ENCODE measurements around the gene THOP1.
A peak's percentile ranks its signal among the peaks of the same experiment; 100 is the strongest.

The THOP1 gene

GRCh38 chr19:2785244-2785997 is at the start of gene THOP1:
Gene THOP1 (plus strand): TSS chr19:2785503. CDS start chr19:2785663, 160 bp downstream.
- FAIRE-seq = peak; percentile 20
- DNase-seq (ENCODE audit: insufficient read length, low spot score) = peak; percentile 98

DNA sequence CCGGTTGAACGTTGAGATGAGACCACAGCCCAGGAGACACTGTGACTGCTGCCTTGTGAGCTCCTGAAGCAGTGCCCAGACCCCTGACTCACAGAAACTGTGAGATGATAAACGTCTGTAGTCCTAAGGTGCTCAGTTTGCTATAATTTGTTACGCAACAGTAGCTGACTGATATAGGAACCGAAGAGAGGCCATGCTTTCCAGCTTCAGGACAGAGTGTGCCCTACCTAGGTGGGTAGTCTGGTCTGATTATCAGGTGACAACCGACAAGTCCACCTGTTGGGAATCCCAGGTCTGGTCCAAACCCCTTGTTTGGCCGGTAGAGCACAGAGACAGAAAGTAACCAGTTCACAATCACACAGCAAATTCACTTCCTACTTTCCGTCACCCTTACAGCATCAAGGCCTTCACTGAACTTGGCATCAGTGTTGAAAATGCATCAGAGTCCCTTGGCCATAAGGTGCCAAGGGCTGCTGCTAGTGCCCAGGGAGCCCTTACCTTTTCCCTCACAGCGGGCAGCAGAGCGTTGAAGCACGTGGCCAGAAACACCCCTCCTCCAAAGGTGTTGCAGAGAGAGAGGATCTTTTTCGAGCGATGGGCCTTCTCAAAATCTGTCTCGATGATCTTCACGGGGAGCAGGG is 48.6 kb upstream of the THOP1 start:
- FAIRE-seq (no peak), DNase-seq (ENCODE audit: insufficient read length, low spot score) (no peak)

DNA sequence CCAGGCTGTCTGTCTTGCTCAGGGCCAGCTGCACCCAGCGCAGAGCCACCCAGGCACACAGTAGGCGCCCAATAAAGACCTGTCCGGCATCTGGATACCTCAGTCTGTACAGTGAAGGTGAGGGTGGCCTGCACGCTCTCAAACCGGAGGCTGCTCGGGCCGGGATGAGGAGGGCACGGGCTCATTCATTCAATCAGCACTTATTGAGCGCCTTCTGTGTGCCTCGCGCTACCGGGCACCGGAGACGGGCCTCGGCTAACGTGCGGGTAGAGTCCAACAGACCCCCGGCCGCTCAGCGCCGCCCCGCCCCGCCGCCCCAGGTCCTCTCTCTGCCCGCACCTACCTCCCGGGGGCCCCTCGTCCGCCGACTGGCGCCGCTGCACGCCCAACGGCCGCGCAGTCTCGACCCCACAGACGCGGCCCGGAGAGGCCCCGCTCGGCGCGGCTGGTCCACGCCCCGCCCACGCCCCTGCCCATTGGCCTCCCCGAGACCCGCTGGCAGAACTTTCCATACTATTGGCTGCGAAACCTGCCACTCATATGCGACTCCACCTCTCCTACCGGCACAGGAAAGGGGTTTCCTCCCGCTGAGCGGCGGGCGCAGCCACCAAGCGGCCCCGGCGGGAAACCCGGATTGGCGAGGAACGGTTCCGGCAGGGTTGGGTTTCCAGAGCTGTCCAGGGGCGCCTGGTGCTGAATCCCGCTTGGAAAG is 45.5 kb upstream of the THOP1 start, which contains the start of gene SLC39A3:
TSS of gene SLC39A3 (minus strand) at position 416 of the 712 bp plus-strand sequence. CDS start 2,760 bp downstream, outside the sequence.
- peak; percentile 69 for FAIRE-seq
- peak; percentile 99 for DNase-seq (ENCODE audit: insufficient read length, low spot score)

GRCh38 chr19:2740314-2740656 is 45.0 kb upstream of the THOP1 start:
- FAIRE-seq (no peak), DNase-seq (ENCODE audit: insufficient read length, low spot score) (no peak)

DNA sequence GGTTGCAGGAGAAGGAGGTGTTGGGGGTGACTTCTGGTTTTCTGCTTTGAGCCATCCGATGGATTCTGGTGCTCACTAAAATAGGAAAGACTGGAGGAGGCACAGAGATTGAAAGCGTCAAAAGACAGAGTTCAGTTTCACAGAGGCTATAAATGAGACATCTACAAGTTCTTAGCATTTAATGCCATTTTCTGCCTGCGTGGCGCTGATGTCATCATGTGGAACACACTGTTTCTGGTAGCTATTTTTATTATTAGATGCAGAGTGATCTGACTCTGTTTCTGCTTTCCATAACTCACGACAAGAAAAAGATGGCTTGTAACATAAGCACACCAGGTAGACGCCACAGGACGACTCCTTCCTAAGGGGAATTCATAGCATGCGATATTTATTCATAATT is 42.2 kb upstream of the THOP1 start:
- FAIRE-seq (no peak), DNase-seq (ENCODE audit: insufficient read length, low spot score) (no peak)

DNA sequence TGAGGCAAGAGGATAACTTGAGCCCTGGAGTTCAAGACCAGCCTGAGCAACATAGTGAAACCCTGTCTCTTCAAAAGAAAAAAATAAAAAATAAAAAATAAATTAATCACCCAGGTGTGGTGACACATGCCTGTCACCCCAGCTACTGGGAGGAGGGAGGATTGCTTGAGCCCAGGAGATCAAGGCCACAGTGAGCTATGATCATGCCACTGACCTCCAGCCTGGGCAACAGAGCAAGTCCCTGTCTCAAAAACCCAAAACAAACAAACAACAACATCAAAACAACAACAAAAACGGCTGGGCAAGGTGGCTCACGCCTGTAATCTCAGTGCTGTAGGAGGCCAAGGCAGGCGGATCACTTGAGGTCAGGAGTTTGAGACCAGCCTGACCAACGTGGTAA is 41.2 kb upstream of the THOP1 start:
- DNase-seq (ENCODE audit: insufficient read length, low spot score) (no peak), FAIRE-seq (no peak)

DNA sequence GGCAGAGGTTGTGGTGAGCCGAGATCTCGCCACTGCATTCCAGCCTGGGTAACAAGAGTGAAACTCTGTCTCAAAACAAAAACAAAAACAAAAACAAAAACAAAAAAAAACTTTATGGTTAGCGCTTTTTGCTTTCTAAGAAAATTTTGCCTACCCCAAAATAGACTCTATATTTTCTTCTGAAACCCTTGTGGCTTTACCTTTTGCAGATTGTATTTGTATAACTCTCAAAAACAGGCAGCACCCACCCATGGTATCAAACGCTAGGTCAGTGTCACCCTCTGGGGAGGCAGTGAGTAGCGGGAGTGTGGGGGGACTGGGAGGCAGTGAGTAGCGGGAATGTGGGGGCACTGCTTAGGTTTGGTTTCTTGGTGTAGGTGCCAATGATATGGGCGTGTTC is 38.0 kb upstream of the THOP1 start:
- DNase-seq (ENCODE audit: insufficient read length, low spot score) (no peak), FAIRE-seq (no peak)

GRCh38 chr19:2750808-2751437 is 34.4 kb upstream of the THOP1 start:
- DNase-seq (ENCODE audit: insufficient read length, low spot score) (no peak), FAIRE-seq (no peak)

- FAIRE-seq (no peak), DNase-seq (ENCODE audit: insufficient read length, low spot score) (no peak)
These were observed 33.9 kb upstream of the THOP1 start for GRCh38 chr19:2751438-2751830.

DNA sequence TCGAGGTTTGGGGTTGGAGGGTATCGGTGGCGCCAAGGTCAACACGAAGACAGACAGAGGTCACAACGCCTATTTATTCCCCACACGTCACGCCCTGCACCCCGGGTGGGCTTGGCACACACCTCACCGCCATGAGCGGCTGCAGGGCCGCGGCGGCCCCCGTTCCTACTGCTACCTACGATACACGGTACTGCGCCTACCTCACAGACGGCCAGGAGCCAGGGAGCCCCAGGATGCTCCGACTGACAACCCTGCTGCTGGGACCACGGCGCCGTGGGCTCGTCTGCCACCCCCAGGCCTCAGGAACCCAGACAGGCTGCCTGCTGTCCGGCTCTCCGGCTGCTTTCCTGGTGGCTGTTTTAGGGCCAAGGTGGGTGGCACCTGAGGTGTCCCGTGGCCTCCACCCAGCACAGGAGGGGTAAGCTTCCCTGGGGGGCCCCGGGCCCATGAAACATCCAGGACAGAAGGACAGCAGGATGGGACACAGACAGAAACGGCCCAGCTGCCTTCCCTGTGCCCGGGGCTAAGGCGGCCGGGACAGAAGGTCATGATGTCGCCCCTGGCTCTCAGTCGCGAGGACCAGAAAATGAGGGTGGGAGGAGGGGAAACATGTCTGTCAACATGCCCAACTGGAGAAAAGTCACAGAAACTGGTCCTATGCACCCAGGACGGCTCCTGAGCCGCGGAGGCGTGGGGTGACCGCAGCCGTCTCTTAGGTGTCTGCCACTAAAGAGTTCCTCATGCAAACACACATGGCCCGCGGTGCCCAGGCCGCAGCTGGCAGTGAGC is 30.4 kb upstream of the THOP1 start:
- FAIRE-seq (no peak), DNase-seq (ENCODE audit: insufficient read length, low spot score) (no peak)

GRCh38 chr19:2755448-2755705 is 29.9 kb upstream of the THOP1 start:
- DNase-seq (ENCODE audit: insufficient read length, low spot score) = no peak
- FAIRE-seq = no peak

- FAIRE-seq (no peak), DNase-seq (ENCODE audit: insufficient read length, low spot score) (no peak)
These were observed 29.5 kb upstream of the THOP1 start for GRCh38 chr19:2755811-2756210.

- DNase-seq (ENCODE audit: insufficient read length, low spot score) (no peak), FAIRE-seq (no peak)
These were observed 28.8 kb upstream of the THOP1 start for GRCh38 chr19:2756477-2756876.

DNA sequence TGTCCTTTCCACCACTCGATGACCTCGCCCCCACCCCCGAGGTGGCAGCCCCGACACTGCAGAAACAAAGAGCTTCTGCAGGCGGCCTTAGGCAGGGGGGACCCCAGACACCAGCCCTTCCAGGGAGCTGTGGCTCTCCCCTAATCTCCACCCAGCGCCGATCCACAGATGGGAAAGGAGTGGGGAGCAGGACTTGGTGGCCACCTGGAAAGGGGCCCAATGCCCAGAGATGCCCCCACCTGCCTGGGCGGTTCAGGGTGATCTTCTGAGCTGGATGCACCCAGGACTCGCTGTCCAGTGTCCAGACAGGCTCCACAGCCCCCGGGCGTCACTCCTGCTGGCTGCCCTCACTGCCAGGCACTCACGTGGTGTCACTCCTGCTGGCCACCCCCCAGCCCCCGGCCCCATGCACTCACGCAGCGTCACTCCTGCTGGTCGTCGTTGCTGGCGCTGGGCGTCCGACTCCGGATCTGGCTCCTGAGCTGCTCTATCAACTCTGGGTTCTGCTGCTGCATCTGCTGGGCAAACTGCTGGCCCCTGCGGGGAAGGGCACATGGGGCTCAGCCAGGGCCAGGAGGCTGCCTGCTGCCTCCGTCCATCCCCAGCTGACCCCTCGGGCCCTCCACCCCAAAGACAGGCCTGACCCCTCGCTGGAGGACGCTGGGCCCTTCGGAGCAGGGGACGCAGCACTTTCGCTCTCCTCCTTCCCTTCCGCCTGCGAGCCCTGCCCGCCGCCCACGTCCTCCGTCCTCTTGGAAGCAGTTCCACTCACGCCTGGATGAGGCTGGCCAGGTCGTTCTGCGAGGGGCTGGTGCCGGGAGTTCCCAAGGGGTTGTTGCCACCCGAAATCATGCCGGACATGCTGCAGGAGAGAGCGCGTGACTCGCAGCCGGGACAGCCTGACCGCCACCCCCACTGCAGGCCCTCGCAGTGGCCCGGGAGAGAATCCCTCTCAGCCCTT is 28.1 kb upstream of the THOP1 start:
- no peak for FAIRE-seq

GRCh38 chr19:2758601-2759313 is 26.5 kb upstream of the THOP1 start:
- no peak for DNase-seq (ENCODE audit: insufficient read length, low spot score)
- no peak for FAIRE-seq

More for the DNA sequence above, 28.1 kb upstream of the THOP1 start:
- DNase-seq (ENCODE audit: insufficient read length, low spot score) = no peak

DNA sequence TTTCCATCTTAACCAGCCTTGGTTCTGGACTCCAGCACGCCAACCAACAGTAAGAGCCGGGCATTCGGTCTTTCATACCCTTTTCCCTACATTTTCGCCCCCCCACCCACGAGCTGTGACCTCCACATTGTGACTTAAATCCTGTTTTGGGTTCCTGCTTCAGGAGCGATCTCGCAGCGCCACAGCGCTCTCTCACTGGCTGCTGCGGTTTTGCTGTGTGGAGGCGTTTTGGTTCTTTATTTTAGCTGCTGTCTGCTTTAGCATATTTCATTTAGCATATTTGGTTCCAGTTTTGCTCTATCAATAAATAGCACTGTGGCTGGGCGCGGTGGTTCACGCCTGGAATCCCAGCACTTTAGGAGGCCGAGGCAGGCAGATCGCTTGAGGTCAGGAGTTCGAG is 25.9 kb upstream of the THOP1 start:
- FAIRE-seq = no peak

GRCh38 chr19:2759965-2760364 is 25.3 kb upstream of the THOP1 start:
- DNase-seq (ENCODE audit: insufficient read length, low spot score) (no peak), FAIRE-seq (no peak)

More for the DNA sequence above, 25.9 kb upstream of the THOP1 start:
- no peak for DNase-seq (ENCODE audit: insufficient read length, low spot score)

DNA sequence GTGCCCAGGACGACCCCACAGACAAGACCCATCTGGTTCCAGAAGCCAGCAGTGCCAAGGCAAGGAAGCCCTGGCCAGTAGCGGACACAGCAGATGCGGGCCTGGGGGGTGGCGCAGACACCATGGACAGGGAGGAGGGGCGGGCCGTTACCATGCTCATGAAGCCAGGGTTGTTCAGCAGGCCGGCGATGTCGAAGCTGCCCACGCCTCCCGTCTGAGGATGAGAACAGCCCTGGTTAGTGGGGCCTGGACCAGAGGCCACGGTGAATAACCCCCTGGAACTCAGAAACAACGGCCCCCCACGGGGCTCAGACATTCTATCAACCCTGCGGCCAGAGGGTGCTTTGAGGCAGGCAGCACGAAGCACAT is 24.0 kb upstream of the THOP1 start:
- FAIRE-seq = no peak
- DNase-seq (ENCODE audit: insufficient read length, low spot score) = no peak
